WTC11 (cell line): ENCODE data around the gene ULK4. TPM values are rescaled to one million over a fixed set of nuclear protein-coding genes. Genes with fewer than 3 reads are reported as not detected.

Source experiments
- ATAC-seq: fragments of 200-7000 bp; cut with Tn5 transposase; 2 replicates; pipeline ENCODE4 v1.10.0; 2021; ENCODE audit warnings: mild to moderate bottlenecking, moderate library complexity
- CTCF ChIA-PET: fragments of 300-600 bp; sonication (Branson Sonifier 250); formaldehyde crosslinking; loops from one replicate; lab custom pipeline; 2021; ENCODE audit warnings: antibody characterized with exemption; lab: Charles Lee
- POLR2A ChIA-PET: fragments of 350-600 bp; sonication (Branson Sonifier 250); formaldehyde crosslinking; loops from one replicate; lab custom pipeline; 2021; ENCODE audit warnings: antibody characterized with exemption; lab: Charles Lee
- DNase-seq: peaks from one replicate; pipeline ENCODE4 v3.0.0; 2021; ENCODE audit warnings: low spot score
- H3K27ac Mint-ChIP-seq: 2 replicates; pipeline ENCODE4 v1.8.0; 2021; ENCODE audit warnings: mixed read lengths
- H3K27me3 Mint-ChIP-seq: 2 replicates; pipeline ENCODE4 v1.8.0; 2021; ENCODE audit warnings: low read depth, mild to moderate bottlenecking, moderate library complexity, mixed read lengths
- H3K36me3 Mint-ChIP-seq: 2 replicates; pipeline ENCODE4 v1.8.0; 2021; ENCODE audit warnings: mixed read lengths
- H3K4me1 Mint-ChIP-seq: 2 replicates; pipeline ENCODE4 v1.8.0; 2022; ENCODE audit warnings: mixed read lengths
- H3K4me3 Mint-ChIP-seq: 2 replicates; pipeline ENCODE4 v1.8.0; 2021; ENCODE audit warnings: mild to moderate bottlenecking, moderate library complexity, mixed read lengths
- H3K9me3 Mint-ChIP-seq: 2 replicates; pipeline ENCODE4 v1.8.0; 2021; ENCODE audit warnings: mixed read lengths
- AFF4 ChIP-seq: sonication (generic); formaldehyde crosslinking; IDR thresholded peaks from 2 replicates; pipeline ENCODE4 v1.8.1; 2023; ENCODE audit warnings: mild to moderate bottlenecking, missing genetic modification reagents, borderline replicate concordance
- ARID4B ChIP-seq: sonication (generic); formaldehyde crosslinking; IDR thresholded peaks from 2 replicates; pipeline ENCODE4 v1.8.0; 2023; ENCODE audit warnings: missing genetic modification reagents, mild to moderate bottlenecking, borderline replicate concordance
- ATF1 ChIP-seq: sonication (generic); formaldehyde crosslinking; IDR thresholded peaks from 2 replicates; pipeline ENCODE4 v1.8.1; 2023; ENCODE audit warnings: mild to moderate bottlenecking, moderate library complexity, missing genetic modification reagents
- CBFB ChIP-seq: sonication (generic); formaldehyde crosslinking; IDR thresholded peaks from 2 replicates; pipeline ENCODE4 v1.8.1; 2022; ENCODE audit warnings: mild to moderate bottlenecking, low read depth, missing genetic modification reagents
- E2F4 ChIP-seq: sonication (generic); formaldehyde crosslinking; IDR thresholded peaks from 2 replicates; pipeline ENCODE4 v1.8.1; 2022; ENCODE audit warnings: low read depth, mild to moderate bottlenecking, moderate library complexity, missing genetic modification reagents, borderline replicate concordance
- EMX1 ChIP-seq: fragments of 250-450 bp; sonication (Bioruptor Pico); IDR thresholded peaks from 2 replicates; pipeline ENCODE4 v1.8.0; 2021; ENCODE audit warnings: mild to moderate bottlenecking
- ERG ChIP-seq: fragments of 250-450 bp; sonication (Bioruptor Pico); IDR thresholded peaks from 2 replicates; pipeline ENCODE4 v1.8.0; 2021; ENCODE audit warnings: mild to moderate bottlenecking
- ESRRA ChIP-seq: sonication (generic); formaldehyde crosslinking; IDR thresholded peaks from 2 replicates; pipeline ENCODE4 v1.8.1; 2022; ENCODE audit warnings: mild to moderate bottlenecking, missing genetic modification reagents, borderline replicate concordance
- FOXJ3 ChIP-seq: sonication (generic); formaldehyde crosslinking; IDR thresholded peaks from 2 replicates; pipeline ENCODE4 v1.9.0; 2021; ENCODE audit warnings: missing genetic modification reagents, mild to moderate bottlenecking, borderline replicate concordance
- HMGA2 ChIP-seq: fragments of 250-450 bp; sonication (Bioruptor Pico); IDR thresholded peaks from 2 replicates; pipeline ENCODE4 v1.4.0; 2021; ENCODE audit warnings: mild to moderate bottlenecking, moderate library complexity
- HMGXB4 ChIP-seq: sonication (generic); formaldehyde crosslinking; IDR thresholded peaks from 2 replicates; pipeline ENCODE4 v1.8.1; 2023; ENCODE audit warnings: mild to moderate bottlenecking, moderate library complexity, missing genetic modification reagents
- MAX ChIP-seq: sonication (generic); formaldehyde crosslinking; IDR thresholded peaks from 2 replicates; pipeline ENCODE4 v1.8.0; 2022; ENCODE audit warnings: mild to moderate bottlenecking, missing genetic modification reagents
- MXD4 ChIP-seq: fragments of 250-450 bp; sonication (Bioruptor Pico); IDR thresholded peaks from 2 replicates; pipeline ENCODE4 v1.8.0; 2021; ENCODE audit warnings: mild to moderate bottlenecking, moderate library complexity, borderline replicate concordance
- NFE2L1 ChIP-seq: sonication (generic); formaldehyde crosslinking; IDR thresholded peaks from 2 replicates; pipeline ENCODE4 v1.8.1; 2023; ENCODE audit warnings: missing genetic modification reagents
- PREB ChIP-seq: sonication (generic); formaldehyde crosslinking; IDR thresholded peaks from 2 replicates; pipeline ENCODE4 v1.8.1; 2022; ENCODE audit warnings: mild to moderate bottlenecking, missing genetic modification reagents, moderate library complexity, borderline replicate concordance
- RELA ChIP-seq: sonication (generic); formaldehyde crosslinking; IDR thresholded peaks from 2 replicates; pipeline ENCODE4 v1.8.1; 2022; ENCODE audit warnings: missing genetic modification reagents, mild to moderate bottlenecking, borderline replicate concordance
- RORB ChIP-seq: fragments of 250-450 bp; sonication (Bioruptor Pico); IDR thresholded peaks from 2 replicates; pipeline ENCODE4 v1.9.0; 2021; ENCODE audit warnings: mild to moderate bottlenecking
- SMAD4 ChIP-seq: sonication (generic); formaldehyde crosslinking; IDR thresholded peaks from 2 replicates; pipeline ENCODE4 v1.8.0; 2022; ENCODE audit warnings: mild to moderate bottlenecking, missing genetic modification reagents
- TCF7 ChIP-seq: sonication (generic); formaldehyde crosslinking; IDR thresholded peaks from 2 replicates; pipeline ENCODE4 v1.8.0; 2022; ENCODE audit warnings: mild to moderate bottlenecking, low read depth, missing genetic modification reagents, moderate library complexity
- ZBTB21 ChIP-seq: sonication (generic); formaldehyde crosslinking; IDR thresholded peaks from 2 replicates; pipeline ENCODE4 v1.8.1; 2023; ENCODE audit warnings: mild to moderate bottlenecking, missing genetic modification reagents, borderline replicate concordance
- ZNF219 ChIP-seq: sonication (generic); formaldehyde crosslinking; IDR thresholded peaks from 2 replicates; pipeline ENCODE4 v1.8.0; 2023; ENCODE audit warnings: missing genetic modification reagents, mild to moderate bottlenecking, borderline replicate concordance
- ZNF232 ChIP-seq: sonication (generic); formaldehyde crosslinking; IDR thresholded peaks from 2 replicates; pipeline ENCODE4 v1.8.0; 2022; ENCODE audit warnings: mild to moderate bottlenecking, missing genetic modification reagents
- ZNF416 ChIP-seq: fragments of 250-450 bp; sonication (Bioruptor Pico); IDR thresholded peaks from 2 replicates; pipeline ENCODE4 v1.9.0; 2021; ENCODE audit warnings: mild to moderate bottlenecking, inconsistent platforms
- total RNA-seq: library from RNA; stranded (reverse); gene quantifications from 3 replicates; pipeline ENCODE4 v1.2.3, GENCODE V29; 2021

Gene ULK4
- total RNA-seq, 1 experiment from 2014 or later = 9.2 TPM

- TF ChIP-seq HMGXB4 (CRISPR knock-in tag) (no peak), PREB (CRISPR knock-in tag) (no peak), ZNF219 (no peak), ESRRA (CRISPR knock-in tag) (no peak), TCF7 (CRISPR knock-in tag) (no peak), AFF4 (no peak)
Measured at GRCh38 chr3:41518626-41519025, 443.3 kb downstream of the ULK4 start (continued).

GRCh38 chr3:41508063-41508696 is 453.7 kb downstream of the ULK4 start:
- H3K4me1 Mint-ChIP-seq = 0 out of 2 replicates have a peak, but pooled peaks cover 3% of the 10 kb centered on the region
- H3K27ac Mint-ChIP-seq = no peak overlapping the region
- H3K36me3 Mint-ChIP-seq = peaks cover 12% of the 10 kb centered on the region
- H3K4me3 Mint-ChIP-seq = no peak overlapping the region
- ChIA-PET POLR2A (no interaction called here), CTCF (interaction anchor here (0.8 to 1.0 kb wide), 2 partner anchors 11 to 823 kb away, joined by 3 read pairs; no protein-coding TSS in a partner anchor)
- peak; percentile 83 for ATAC-seq
- peak; percentile 29 for DNase-seq
- H3K27me3 Mint-ChIP-seq = no peaks in the 10 kb centered on the region
- peaks cover 38% of the 10 kb centered on the region for H3K9me3 Mint-ChIP-seq
- TF ChIP-seq ERG (no peak), ZNF416 (CRISPR knock-in tag) (no peak), HMGA2 (CRISPR knock-in tag) (no peak), FOXJ3 (CRISPR knock-in tag) (no peak), RELA (no peak), ATF1 (CRISPR knock-in tag) (no peak), MXD4 (CRISPR knock-in tag) (no peak), ARID4B (CRISPR knock-in tag) (no peak), E2F4 (no peak), ZBTB21 (CRISPR knock-in tag) (no peak), RORB (CRISPR knock-in tag) (no peak), SMAD4 (CRISPR knock-in tag) (no peak), EMX1 (CRISPR knock-in tag) (no peak), MAX (no peak), NFE2L1 (CRISPR knock-in tag) (no peak), CBFB (CRISPR knock-in tag) (no peak), ZNF232 (no peak)
